Kidney glomerular epithelial cell (primary cell): Measurements from ENCODE around the gene GPR137B.
"Not testable (repeated sequence)": the region's sequence is repeated elsewhere in the genome, so short reads cannot be mapped to it uniquely, and the experiment has no call there.

ENCODE experiments used
- DNase-seq: peaks from one replicate; lab custom pipeline; 2025; lab: John Stamatoyannopoulos, UW

GPR137B gene

GRCh38 chr1:236144033-236144432 is 1.7 kb downstream of the GPR137B start:
- DNase-seq, result no peak

- DNase-seq, result no peak
Observed at GRCh38 chr1:236144446-236145150, 2.3 kb downstream of the GPR137B start.

GRCh38 chr1:236147068-236147467 is 4.7 kb downstream of the GPR137B start:
- no peak for DNase-seq

GRCh38 chr1:236147521-236148469 is 5.5 kb downstream of the GPR137B start:
- DNase-seq, result no peak

- DNase-seq, result no peak
Observed at GRCh38 chr1:236148470-236148845, 6.1 kb downstream of the GPR137B start.

- no peak for DNase-seq
Observed at GRCh38 chr1:236149003-236149595, 6.8 kb downstream of the GPR137B start.

- DNase-seq, result no peak
Observed at GRCh38 chr1:236149696-236150228, 7.4 kb downstream of the GPR137B start.

- DNase-seq, result no peak
Observed at GRCh38 chr1:236150311-236150955, 8.1 kb downstream of the GPR137B start.

- no peak for DNase-seq
Observed at GRCh38 chr1:236150986-236151385, 8.6 kb downstream of the GPR137B start.

GRCh38 chr1:236151739-236152424 is 9.5 kb downstream of the GPR137B start:
- no peak for DNase-seq

- no peak for DNase-seq
Observed at GRCh38 chr1:236154126-236154525, 11.8 kb downstream of the GPR137B start.

GRCh38 chr1:236154671-236155398 is 12.5 kb downstream of the GPR137B start:
- no peak for DNase-seq

- DNase-seq, result no peak
Observed at GRCh38 chr1:236155399-236155767, 13.0 kb downstream of the GPR137B start.

GRCh38 chr1:236155841-236156503 is 13.6 kb downstream of the GPR137B start:
- DNase-seq, result no peak

- no peak for DNase-seq
Observed at GRCh38 chr1:236156512-236157208, 14.3 kb downstream of the GPR137B start.

- DNase-seq, result not testable (repeated sequence)
Observed at GRCh38 chr1:236158072-236158471, 15.7 kb downstream of the GPR137B start.

GRCh38 chr1:236158719-236159118 is 16.4 kb downstream of the GPR137B start:
- DNase-seq, result no peak

GRCh38 chr1:236159704-236160539 is 17.6 kb downstream of the GPR137B start:
- no peak for DNase-seq
